RPMI8226 (cell line): ENCODE results near the gene IZUMO1R.
"Not testable (repeated sequence)": the region's sequence is repeated elsewhere in the genome, so short reads cannot be mapped to it uniquely, and the experiment has no call there.

Source experiments
- DNase-seq: peaks from one replicate; pipeline ENCODE4 v3.0.0-alpha.2; 2015

The IZUMO1R gene

GRCh38 chr11:94326947-94327346 is 22.6 kb downstream of the IZUMO1R start:
- peak; percentile 52 for DNase-seq

GRCh38 chr11:94328587-94329080 is 24.3 kb downstream of the IZUMO1R start:
- no peak for DNase-seq

GRCh38 chr11:94329501-94329900 is 25.1 kb downstream of the IZUMO1R start:
- DNase-seq = no peak

GRCh38 chr11:94330789-94331188 is 26.4 kb downstream of the IZUMO1R start:
- no peak for DNase-seq

- no peak for DNase-seq
Observed at GRCh38 chr11:94332814-94333213, 28.4 kb downstream of the IZUMO1R start.

- no peak for DNase-seq
Observed at GRCh38 chr11:94336033-94336432, 31.7 kb downstream of the IZUMO1R start.

GRCh38 chr11:94338651-94339050 is 34.3 kb downstream of the IZUMO1R start:
- DNase-seq = no peak

- no peak for DNase-seq
Observed at GRCh38 chr11:94342250-94342649, 37.9 kb downstream of the IZUMO1R start.

GRCh38 chr11:94343495-94343894 is 39.1 kb downstream of the IZUMO1R start:
- no peak for DNase-seq

- not testable (repeated sequence) for DNase-seq
Observed at GRCh38 chr11:94346311-94346710, 41.9 kb downstream of the IZUMO1R start.

- DNase-seq = not testable (repeated sequence)
Observed at GRCh38 chr11:94350850-94351563, 46.6 kb downstream of the IZUMO1R start.
